NCI-H2227 (cell line): Measurements from ENCODE around the gene CCDC171.
"Not testable (repeated sequence)": the region's sequence is repeated elsewhere in the genome, so short reads cannot be mapped to it uniquely, and the experiment has no call there.

ENCODE experiments used
- DNase-seq: peaks from one replicate; lab custom pipeline; 2025; ENCODE audit not compliant: unreplicated experiment; lab: John Stamatoyannopoulos, UW

The CCDC171 gene

DNA sequence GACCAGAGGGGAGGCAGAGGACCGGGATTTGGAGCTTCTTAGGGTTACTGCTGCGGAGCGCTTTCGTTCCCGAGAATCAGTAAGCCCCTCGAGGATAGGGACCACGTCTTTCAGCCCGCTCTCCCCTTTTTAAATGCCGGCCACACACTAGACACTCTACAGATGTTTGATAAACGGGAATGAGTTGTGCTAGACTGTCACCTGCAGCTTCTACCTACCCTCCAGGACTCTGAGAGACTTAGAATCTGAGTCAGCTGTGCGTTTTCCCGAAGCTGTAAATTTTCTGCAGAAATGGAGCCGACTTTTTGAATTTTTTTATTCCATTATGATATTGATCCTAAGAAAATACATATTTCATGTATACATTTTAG lies 670 bp downstream of the CCDC171 start:
- no peak for DNase-seq

DNA sequence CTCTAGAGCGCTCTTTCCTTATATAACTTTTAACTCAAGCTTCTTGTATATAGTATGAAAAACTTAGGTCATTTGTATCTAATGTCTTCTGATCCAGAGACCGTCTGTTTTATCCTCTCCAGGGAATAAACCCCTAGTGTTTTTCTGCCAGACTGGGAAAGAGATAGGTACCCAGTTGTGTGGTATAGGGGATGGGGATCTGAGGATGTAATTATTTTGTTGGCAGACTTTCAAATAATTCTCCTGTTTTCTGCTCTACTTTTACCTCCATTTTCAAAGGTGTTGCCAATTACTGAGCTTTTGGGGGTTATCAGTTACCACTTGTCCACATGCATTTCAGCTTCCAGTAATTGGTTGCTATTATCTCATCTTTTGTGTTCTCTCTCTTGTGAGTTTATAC lies 17.9 kb downstream of the CCDC171 start:
- peak; percentile 73 for DNase-seq

DNA sequence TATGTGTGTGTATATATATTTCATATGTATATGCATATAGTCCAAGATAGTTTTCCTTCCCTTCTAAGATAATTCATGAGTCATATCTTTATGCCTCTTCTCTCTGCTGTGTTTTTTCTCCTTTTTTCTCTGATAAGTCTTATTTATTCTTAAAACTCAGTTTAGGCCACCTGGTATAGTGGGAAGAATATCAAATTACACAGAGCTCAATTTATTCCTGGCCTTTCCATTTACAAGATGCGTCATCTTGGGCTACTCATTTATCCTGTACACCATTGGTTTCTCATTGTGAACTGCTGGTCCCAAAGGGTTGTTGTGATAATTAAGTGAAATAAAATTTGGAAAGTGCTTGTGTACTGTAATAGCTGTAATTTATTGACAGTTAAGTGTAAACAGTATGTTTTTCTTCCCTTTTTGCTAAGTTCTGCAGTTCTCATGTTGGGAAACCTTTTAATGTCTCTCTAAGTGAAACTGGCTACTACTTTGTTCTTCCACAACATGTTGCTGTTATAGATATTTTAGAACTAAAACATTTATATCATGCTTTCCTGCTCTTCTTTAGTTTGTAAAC lies 19.4 kb downstream of the CCDC171 start:
- DNase-seq, result peak; percentile 78

DNA sequence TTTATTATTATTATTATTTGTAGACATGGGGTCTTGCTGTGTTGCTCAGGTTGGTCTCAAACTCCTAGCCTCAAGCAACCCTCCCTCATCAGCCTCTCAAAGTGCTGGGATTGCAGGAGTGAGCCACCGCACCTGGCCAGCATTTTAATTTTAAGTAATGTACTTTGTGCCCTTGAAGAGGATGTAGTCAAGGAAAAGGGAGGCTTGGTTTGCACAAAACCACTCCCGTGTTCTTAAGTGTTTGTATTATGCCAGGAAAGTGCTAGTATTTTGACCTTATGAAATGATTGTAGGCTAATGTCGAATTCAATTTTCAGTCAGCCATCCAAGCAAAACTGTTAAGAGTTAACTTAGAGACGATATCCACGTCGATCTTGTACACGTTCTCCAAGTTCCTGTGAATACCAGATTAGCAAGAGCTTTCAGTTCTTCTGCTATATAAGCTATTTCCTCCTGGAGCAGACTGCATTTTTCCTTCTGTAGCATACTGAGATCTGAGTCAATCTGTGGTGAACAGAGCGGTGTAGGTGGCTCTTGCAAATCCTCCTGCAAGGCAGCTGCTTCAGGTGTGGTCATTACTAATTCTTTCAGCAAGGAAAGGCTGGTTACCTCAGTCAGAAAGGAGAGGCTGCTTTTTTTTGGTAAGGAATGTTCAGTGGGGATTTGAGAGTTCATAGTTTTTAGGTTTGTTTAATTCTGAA lies 23.7 kb downstream of the CCDC171 start:
- no peak for DNase-seq

DNA sequence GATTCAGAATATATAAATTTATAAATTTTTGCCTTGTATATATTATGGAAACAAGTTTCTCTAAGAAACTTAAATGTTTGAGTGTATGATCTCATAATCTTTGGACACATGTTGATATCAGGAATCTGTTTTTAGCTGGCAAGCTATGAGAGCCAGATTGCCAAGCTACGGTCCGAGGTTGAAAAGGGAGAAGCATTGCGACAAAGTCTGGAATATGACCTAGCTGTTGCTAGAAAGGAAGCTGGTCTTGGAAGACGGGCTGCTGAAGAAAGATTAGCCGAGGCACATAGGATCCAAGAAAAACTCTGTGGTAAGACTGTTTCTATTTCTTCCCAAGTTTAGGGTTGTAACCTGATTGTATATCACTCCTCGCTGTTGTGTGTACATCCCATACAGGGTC lies 25.9 kb downstream of the CCDC171 start:
- DNase-seq, result no peak

DNA sequence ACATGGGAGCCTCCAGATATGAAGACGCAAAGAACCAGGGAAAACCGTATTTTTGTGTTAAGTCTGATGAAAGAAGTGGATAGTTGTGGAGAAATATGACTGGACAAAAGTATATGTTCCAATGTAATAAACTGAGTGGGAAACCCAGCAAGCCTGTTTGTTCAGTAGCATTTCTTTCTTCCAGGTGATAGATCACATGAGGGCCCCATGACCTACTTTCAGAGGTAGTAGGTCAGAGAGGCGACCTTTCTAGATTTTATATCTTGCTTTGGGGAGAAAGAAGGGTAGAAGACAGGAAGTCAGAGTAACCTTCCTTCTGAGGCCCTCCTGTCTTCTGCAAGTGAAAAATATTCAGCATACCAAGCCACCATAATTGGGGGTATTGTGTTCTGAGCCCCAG lies 31.5 kb downstream of the CCDC171 start:
- no peak for DNase-seq

DNA sequence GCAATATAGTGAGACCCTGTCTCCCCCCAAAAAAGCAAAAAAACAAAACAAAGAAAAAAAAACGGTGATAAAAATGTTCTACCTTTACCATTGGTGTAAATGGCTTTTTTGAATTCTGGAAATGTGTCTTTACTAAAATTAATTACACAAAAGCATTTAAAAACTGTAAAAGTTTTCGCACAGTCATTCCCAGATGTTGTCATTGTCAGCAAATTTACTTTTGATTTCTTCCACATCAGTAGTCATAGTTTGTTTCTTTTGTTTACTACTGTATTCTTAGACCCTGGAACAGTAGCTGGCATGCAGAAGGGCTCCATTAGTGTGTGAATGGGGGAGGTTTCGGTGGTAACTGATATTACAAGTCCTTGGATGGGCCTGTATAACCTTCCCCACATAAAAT lies 39.5 kb downstream of the CCDC171 start:
- no peak for DNase-seq

DNA sequence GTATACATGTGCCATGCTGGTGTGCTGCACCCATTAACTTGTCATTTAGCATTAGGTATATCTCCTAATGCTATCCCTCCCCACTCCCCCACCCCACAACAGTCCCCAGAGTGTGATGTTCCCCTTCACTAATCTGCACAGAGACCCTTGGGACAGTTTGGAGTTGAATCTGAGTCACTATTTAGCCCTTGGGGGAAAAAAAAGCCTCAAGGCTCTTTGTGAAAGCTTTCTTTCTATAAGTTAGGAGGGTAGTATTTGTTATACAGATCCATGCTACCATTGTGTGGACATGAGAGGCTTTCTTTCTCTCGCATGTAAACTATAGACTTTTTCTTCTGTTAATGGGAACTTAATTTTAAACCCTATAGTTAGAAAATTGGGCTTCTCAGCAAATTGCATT lies 40.1 kb downstream of the CCDC171 start:
- DNase-seq, result not testable (repeated sequence)

DNA sequence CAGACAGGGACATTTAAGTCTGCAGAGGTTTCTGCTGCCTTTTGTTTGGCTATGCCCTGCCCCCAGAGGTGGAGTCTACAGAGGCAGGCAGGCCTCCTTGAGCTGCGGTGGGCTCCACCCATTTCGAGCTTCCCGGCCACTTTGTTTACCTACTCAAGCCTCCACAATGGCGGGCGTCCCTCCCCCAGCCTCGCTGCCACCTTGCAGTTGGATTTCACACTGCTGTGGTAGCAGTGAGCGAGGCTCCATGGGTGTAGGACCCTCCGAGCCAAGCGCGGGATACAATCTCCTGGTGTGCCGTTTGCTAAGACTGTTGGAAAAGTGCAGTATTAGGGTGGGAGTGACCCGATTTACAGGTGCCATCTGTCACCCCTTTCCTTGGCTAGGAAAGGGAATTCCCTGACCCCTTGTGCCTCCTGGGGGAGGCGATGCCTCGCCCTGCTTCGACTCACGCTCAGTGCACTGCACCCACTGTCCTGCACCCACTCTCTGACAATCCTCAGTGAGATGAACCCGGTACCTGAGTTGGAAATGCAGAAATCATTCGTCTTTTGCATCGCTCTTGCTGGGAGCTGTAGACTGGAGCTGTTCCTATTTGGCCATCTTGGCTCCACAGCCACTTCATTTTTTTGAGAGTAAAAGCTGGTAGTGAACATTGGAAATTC lies 48.0 kb downstream of the CCDC171 start:
- DNase-seq, result not testable (repeated sequence)

DNA sequence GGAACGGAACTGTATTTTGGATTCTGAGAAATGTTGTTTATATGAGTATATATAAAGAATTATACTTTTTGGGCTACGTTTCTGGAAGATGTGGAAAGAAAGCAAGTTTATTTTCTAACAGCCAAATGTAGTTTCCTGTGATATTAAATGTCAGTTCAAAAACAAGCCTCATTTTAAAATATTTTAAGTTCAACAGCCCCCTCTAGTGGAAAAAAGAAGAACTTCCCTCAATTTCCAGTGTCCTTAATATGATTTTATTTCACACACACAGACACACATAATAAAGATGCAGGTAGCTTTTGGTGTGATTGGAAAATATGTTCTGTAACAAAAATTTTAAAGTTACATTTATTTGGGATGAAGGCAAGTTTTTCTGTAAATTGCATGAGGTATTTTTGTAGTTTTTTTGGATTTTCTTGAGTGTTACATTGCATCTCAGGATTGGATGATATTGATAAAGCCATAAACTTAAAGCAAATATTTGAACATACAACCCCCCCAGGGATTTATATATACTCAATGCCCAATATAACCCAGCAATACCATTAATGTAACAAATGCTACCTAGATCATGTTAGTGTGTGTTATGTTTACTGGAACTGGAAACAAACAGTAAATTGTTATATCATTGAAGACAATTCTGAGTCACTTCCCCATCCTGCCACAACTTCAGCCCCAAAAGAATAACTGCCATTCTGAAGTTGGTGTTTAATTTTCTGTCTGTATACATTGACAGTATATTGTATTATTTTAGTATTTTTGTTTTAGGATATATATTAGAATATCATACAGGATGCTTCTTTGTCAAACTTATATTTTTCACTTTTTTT lies 54.0 kb downstream of the CCDC171 start:
- peak; percentile 77 for DNase-seq

DNA sequence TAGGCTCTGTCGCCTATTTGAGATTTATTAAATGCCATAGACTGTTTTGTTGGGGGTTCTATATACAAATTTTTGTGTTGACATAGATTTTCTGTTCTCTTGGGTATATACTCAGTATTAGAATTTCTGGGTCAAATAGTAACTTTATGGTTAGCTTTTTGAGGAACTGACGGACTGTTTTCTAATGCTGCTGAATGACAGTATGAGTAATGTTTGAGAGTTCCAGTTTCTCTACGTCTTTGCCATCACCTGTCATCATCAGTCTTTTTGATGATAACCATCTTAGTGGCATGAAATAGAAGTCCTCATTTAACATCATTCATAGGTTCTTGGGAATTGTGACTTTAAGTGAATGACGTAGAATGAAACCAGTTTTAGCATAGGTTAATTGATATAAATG lies 60.1 kb downstream of the CCDC171 start:
- no peak for DNase-seq

DNA sequence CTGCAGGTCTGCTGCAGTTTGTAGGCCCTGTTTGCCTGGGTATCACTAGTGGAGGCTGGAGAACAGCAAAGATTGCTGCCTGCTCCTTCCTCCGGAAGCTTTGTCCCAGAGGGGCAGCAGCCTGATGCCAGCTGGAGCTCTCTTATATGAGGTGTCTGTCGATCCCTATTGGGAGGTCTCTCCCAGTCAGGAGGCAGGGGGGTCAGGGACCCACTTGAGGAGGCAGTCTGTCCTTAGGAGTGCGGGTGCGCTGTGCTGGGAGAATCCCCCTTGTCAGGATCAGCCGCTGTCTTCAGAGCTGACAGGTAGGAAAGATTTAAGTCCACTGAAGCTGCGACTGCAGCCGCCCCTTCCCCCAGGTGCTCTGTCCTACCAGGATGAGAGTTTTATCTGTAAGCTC lies 64.9 kb downstream of the CCDC171 start:
- no peak for DNase-seq

DNA sequence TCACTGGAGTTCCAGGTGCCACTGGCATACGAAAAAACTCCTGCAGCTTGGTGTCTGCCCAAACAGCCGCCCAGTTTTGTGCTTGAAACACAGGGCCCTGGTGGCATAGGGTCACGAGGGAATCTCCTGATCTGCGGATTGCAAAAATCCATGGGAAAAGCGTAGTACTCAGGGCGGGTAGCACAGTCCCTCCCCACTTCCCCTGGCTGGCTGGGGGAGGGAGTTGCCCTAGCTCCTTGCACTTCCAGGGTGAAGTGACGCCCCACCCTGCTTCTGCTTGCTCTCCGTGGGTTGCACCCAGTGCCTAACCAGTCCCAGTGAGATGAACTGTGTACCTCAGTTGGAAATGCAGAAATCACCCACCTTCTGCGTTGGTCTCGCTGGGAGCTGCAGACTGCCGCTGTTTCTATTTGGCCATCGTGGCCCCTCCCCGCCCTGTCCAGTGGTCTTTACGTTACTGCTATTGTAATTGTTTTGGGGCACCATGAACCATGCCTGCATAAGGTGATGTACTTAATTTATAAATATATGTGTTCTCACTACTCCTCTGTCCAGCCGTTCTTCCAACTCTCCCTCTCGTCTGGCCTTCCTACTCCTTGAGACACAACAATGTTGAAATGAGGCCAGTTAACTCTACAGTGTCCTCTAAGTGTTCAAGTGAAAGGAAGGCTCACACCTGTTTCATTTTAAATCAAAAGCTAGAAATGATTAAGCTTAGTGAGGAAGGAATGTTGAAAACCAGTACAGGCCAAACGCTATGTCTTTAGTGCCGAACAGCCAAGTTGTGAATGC lies 65.9 kb downstream of the CCDC171 start:
- DNase-seq, result no peak

DNA sequence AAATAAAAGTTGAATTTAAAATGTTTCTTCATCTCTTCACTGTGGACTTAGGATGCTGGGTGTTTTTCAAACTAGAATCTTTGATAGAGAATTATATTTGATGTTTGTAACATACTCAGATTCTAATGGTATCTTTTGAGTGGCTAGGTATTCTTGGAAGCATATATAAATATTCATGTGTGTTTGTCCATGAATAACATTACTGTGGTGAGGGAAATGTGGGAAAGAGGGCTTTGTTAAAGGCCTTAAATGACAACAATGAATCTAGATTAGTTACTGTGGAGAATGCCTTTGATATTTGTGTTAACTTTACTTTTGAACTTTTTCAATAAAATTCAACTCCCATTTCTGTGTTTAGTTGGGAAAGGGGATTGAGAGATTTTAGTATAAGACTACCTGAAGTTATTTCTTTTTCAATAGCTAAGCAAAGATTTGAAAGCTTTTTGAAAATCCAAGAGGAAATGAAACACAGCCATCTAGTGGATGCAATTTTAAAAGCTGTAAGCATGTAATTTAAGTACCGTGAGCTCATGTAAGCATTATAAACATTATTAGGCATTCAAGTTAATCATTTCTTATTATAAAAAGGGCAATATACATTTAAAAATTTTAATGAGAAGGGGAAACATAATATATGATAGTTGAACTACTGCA lies 69.6 kb downstream of the CCDC171 start:
- peak; percentile 10 for DNase-seq

DNA sequence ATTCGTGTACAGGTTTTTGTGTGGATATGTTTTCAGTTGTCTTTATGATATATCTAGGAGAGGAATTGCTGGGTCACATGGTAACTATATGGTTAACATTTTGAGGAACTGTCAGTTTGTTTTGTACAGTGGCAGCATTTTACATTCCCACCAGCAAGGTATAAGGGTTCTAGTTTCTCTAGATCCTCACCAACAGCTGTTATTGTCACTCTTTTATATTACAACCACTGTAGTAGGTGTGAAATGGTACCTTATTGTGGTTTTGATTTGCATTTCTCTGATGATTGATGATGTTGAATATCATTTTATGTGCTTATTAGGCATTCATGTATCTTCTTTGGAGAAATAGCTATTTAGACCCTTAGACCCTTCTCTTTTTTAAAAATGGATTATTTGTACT lies 82.9 kb downstream of the CCDC171 start:
- no peak for DNase-seq

DNA sequence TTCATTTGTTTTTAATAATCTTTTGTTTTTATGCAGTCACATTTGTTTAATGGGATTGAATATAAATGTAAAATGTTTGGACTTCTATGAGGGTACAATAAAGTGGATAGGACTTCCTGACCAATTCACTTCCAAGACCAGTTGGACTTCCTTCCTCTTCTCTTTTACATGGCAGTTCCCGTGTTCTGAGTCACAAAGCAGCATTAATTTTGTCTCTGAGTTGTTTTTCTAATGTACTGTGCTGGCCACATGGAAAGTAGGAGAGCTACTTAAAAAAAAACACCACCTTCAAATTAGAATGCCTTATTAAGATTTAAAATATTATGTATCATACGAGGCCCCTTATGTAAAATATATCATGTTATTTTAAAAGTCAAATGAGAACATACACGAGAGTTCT lies 87.3 kb downstream of the CCDC171 start:
- no peak for DNase-seq

DNA sequence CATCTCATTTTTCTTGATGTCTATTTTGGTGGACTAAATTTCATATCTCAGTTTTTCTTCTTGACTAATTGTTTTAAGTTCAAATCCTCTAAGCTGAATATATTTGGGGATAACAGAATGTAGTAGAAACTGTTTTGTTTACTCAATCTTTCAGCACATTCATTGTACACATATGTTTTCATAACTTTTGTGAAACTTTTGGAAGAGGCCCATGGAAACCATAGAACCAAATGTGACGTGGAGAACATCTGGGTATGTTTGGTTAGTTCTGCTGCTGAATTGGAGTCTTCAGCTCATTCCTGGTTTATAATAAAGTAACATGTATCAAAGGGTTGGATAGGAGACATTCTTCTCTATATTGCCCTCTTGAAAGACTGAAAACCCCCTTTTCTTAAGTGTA lies 88.4 kb downstream of the CCDC171 start:
- DNase-seq, result no peak

DNA sequence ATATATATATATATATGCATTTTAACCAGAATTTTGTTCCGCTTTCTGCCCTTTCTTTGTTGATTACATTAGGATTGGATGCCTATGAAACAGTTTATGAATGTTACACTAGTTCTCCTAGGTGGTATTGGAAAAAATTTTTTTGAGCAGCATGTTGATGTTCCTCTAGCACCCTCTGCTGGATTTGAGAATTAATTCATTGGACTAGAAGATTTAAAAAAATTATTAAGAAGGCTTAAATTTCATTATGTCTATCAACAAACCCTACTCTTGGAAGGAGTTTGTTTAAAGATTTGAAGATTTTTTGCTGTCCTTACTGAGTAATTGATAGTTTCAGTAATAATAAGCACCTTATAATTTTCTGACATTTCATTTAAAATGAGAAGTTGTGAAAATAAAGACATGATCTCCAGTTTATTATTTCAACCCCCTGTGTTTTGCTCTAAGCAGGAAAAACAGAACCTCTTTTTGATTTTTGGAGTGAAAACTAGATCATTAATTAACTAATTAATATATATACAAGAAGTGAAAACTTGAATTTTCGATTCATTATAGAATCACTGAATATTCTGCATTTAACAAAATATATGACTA lies 89.6 kb downstream of the CCDC171 start:
- DNase-seq, result peak; percentile 67

DNA sequence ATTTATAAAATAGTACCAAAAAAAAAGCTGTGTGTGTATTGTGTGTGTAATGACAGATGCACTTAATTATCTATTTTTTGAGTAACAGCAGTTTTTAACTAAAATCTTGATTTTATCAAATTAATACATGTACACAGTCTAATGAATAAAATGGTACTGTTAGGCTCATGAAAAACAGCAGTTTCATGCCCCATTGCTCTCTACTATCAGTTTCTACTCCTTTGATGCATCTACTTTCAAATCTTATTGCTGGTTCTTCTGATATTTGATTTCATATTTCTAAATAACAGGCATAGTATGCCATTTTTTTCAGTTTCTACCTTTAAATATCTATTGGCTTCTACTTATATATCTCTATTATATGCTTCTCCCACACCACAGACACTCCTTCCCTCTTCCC lies 117.4 kb downstream of the CCDC171 start:
- DNase-seq, result no peak

DNA sequence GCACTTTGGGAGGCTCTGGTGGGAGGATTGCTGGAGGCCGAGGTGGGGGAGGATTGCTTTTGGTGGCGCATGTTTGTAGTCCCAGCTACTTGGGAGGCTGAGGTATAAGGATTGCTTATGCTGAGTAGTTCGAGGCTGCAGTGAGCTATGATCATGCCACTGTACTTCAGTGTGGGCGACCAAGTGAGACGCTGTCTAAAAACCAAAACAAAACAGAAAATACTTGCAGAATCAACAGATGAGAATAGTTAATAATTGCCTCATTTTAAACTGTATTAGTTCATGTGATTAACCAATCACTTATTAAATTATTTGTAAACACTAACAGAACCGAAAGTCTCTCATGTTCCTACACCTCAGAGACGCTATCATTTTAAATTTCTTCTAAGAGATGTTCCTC lies 118.1 kb downstream of the CCDC171 start:
- DNase-seq, result no peak
